Body of pancreas (tissue), 4 donors: ENCODE results near the gene EMD.
A peak's percentile ranks its signal among the peaks of the same experiment; 100 is the strongest.

Source experiments
- POLR2A ChIP-seq, 3 donors: fragments of 450-650 bp; IDR thresholded peaks; one replicate each; pipeline ENCODE4 v1.6.1; 2016; ENCODE audit warnings: antibody characterized with exemption in 3 of 3, mild to moderate bottlenecking in 2 of 3
- TF ChIP-seq, protein P1 (sequence below), 7 experiments: fragments of 450-650 bp in 4 of 7; fragments of 200-600 bp in 3 of 7; sonication (generic) in 3 of 7; IDR thresholded peaks; one replicate each; pipeline ENCODE4 v1.5.1; 2016 to 2019; ENCODE audit warnings: antibody characterized with exemption in 7 of 7

DNA sequence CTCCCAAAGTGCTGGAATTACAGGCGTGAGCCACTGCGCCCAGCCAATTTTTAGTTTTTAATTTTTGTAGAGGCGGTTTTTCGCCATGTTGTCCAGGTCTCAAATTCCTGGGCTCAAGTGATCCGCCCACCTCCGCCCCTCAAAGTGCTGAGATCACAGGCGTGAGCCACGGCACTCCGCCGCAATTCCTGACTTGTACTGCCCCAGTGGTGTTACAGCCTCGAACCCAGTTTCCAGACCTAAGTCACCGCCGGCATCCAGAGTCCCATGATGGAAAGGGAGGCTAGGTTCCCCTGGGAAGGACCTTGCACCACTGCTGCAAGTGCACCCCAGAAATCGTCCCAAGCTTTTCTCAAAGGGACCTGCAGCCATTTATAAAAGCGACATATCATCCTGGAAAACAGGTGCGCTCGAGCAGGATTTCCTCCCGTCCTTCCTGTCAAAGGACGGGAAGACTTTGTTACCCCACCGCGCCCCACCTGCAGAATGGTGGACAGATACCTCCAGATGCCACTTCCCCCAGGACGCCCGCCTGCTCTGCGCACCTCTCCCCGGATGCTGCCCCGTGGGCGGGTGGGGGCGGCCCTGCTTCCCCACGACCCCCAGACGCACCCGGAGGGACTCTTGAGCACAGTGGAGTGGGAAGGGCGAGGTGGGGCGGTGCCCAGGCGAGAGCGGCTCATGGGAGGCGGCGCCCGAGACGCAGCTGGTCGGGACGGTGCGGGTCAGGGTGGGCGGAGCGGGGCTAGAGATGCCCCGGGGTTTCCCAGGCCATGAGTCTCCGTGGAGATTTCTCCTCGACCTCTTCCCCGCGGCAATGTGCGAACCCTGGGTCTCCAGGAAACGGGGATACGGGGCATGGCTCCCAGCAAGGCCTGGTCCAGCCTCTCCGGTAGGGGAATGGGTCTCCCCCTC, 18.1 kb downstream of the EMD start:
- TF ChIP-seq, protein P1, sequence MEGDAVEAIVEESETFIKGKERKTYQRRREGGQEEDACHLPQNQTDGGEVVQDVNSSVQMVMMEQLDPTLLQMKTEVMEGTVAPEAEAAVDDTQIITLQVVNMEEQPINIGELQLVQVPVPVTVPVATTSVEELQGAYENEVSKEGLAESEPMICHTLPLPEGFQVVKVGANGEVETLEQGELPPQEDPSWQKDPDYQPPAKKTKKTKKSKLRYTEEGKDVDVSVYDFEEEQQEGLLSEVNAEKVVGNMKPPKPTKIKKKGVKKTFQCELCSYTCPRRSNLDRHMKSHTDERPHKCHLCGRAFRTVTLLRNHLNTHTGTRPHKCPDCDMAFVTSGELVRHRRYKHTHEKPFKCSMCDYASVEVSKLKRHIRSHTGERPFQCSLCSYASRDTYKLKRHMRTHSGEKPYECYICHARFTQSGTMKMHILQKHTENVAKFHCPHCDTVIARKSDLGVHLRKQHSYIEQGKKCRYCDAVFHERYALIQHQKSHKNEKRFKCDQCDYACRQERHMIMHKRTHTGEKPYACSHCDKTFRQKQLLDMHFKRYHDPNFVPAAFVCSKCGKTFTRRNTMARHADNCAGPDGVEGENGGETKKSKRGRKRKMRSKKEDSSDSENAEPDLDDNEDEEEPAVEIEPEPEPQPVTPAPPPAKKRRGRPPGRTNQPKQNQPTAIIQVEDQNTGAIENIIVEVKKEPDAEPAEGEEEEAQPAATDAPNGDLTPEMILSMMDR (IDR thresholded peaks at IDR 0.05), result no peak
- TF ChIP-seq POLR2A (IDR thresholded peaks at IDR 0.05), result peak; percentile 43 to 60 (median 56)
